ENCODE data around the gene TTLL11.

Gene TTLL11

GRCh38 chr9:121772600-121773285 lies 320.4 kb downstream of the TTLL11 start:
- DNase-seq (ENCODE audit: low read depth), result no peak
- H3K4me3 ChIP-seq (ENCODE audit: low read length), result no peak overlapping the region
- TF ChIP-seq CTCF (conservative IDR thresholded peaks at IDR 0.05; ENCODE audit: low read depth, low read length), result no peak

Measured in retinal pigment epithelial cell (primary cell).